ENCODE data around the gene MXD4. TPM values are rescaled to one million over a fixed set of nuclear protein-coding genes. Genes with fewer than 3 reads are reported as not detected.

The MXD4 gene
- total and polyA plus RNA-seq, 8 donors = 14.8 to 51.4 (median 27.4) TPM

- H3K4me3 ChIP-seq = no peak overlapping the region
- no peak for FAIRE-seq
- no peaks in the 10 kb centered on the region for H3K36me3 ChIP-seq
- no peak for TF ChIP-seq CTCF (IDR thresholded peaks at IDR 0.05)
- no peak for ATAC-seq
- no peaks in the 10 kb centered on the region for H3K27me3 ChIP-seq
- H3K4me1 ChIP-seq = no peaks in the 10 kb centered on the region
- intact Hi-C loops (cut with DNase I) = no loop called here
- H3K9me3 ChIP-seq = no peaks in the 10 kb centered on the region
- no peak overlapping the region for H3K27ac ChIP-seq
- WGBS, 2 donors = 94 to 98% methylated on average over 32 of the region's 32 CpGs
- peak in 1 of 6 donors; percentile 4 for DNase-seq
Observed at GRCh38 chr4:2304321-2304876, 42.5 kb upstream of the MXD4 start.

GRCh38 chr4:2303686-2304320, 41.9 kb upstream of the MXD4 start:
- H3K4me3 ChIP-seq = no peak overlapping the region
- no peaks in the 10 kb centered on the region for H3K27me3 ChIP-seq
- H3K4me1 ChIP-seq = no peaks in the 10 kb centered on the region
- H3K9me3 ChIP-seq = no peaks in the 10 kb centered on the region
- TF ChIP-seq CTCF (IDR thresholded peaks at IDR 0.05) = no peak
- no peaks in the 10 kb centered on the region for H3K36me3 ChIP-seq
- ATAC-seq (no peak), FAIRE-seq (no peak), DNase-seq (peak in 2 of 6 donors; percentile 6 to 69)
- intact Hi-C loops (cut with DNase I) = no loop called here
- 81 to 89% methylated on average over 31 of the region's 31 CpGs for WGBS, 2 donors
- H3K27ac ChIP-seq = no peak overlapping the region

GRCh38 chr4:2303121-2303685, 41.3 kb upstream of the MXD4 start:
- Histone ChIP-seq H3K36me3 (no peaks in the 10 kb centered on the region), H3K27ac (no peak overlapping the region), H3K27me3 (no peaks in the 10 kb centered on the region), H3K4me1 (no peaks in the 10 kb centered on the region), H3K4me3 (no peak overlapping the region), H3K9me3 (no peaks in the 10 kb centered on the region)
- no peak for FAIRE-seq
- WGBS, 2 donors = 94 to 98% methylated on average over 19 of the region's 19 CpGs
- TF ChIP-seq CTCF (IDR thresholded peaks at IDR 0.05) = no peak
- no peak for ATAC-seq
- intact Hi-C loops (cut with DNase I) = no loop called here
- DNase-seq = peak in 1 of 6 donors; percentile 6

GRCh38 chr4:2302387-2303119, 40.6 kb upstream of the MXD4 start:
- intact Hi-C loops (cut with DNase I) = no loop called here
- no peak for TF ChIP-seq CTCF (IDR thresholded peaks at IDR 0.05)
- Histone ChIP-seq H3K9me3 (no peaks in the 10 kb centered on the region), H3K4me3 (no peak overlapping the region), H3K27me3 (no peaks in the 10 kb centered on the region), H3K36me3 (no peaks in the 10 kb centered on the region), H3K27ac (no peak overlapping the region), H3K4me1 (no peaks in the 10 kb centered on the region)
- DNase-seq (no peak), FAIRE-seq (no peak), ATAC-seq (no peak)
- 94 to 96% methylated on average over 28 of the region's 28 CpGs for WGBS, 2 donors
